Keratinocyte (primary cell): ENCODE data around the gene C16orf82. TPM values are rescaled to one million over a fixed set of nuclear protein-coding genes. Genes with fewer than 3 reads are reported as not detected.

Experiments
- DNase-seq: peaks from one replicate; pipeline ENCODE4 v3.0.0-alpha.2; 2011; ENCODE audit warnings: low read depth, missing footprints, low spot score
- FAIRE-seq: peaks from 2 replicates; lab custom pipeline; 2011; peaks lifted over from hg19 to GRCh38; lab: Jason Lieb, UNC
- H2AFZ ChIP-seq: 2 replicates; pipeline ENCODE4 v1.6.0; 2012; ENCODE audit warnings: low read length, control low read depth, inconsistent platforms; ENCODE audit not compliant: control insufficient read depth
- H3K27ac ChIP-seq: 2 replicates; pipeline ENCODE4 v1.5.1; 2011; ENCODE audit warnings: low read length; ENCODE audit not compliant: control insufficient read depth, insufficient read depth
- H3K27me3 ChIP-seq: 3 replicates; pipeline ENCODE4 v1.6.0; 2011; ENCODE audit warnings: low read length; ENCODE audit not compliant: control insufficient read depth, insufficient read depth; ENCODE audit errors: extremely low read depth
- H3K36me3 ChIP-seq, 2 experiments: 2 replicates in 1 of 2; 3 replicates in 1 of 2; pipeline ENCODE4 v1.5.1; 2011; ENCODE audit warnings: low read length in 2 of 2, mild to moderate bottlenecking in 1 of 2; ENCODE audit not compliant: control insufficient read depth in 2 of 2, insufficient read depth in 2 of 2; ENCODE audit errors: extremely low read depth in 1 of 2
- H3K4me1 ChIP-seq: 3 replicates; pipeline ENCODE4 v1.5.1; 2011; ENCODE audit warnings: low read length; ENCODE audit not compliant: control insufficient read depth, insufficient read depth; ENCODE audit errors: extremely low read depth
- H3K4me2 ChIP-seq: 3 replicates; pipeline ENCODE4 v1.6.0; 2011; ENCODE audit warnings: low read depth, low read length; ENCODE audit not compliant: control insufficient read depth, insufficient read depth; ENCODE audit errors: extremely low read depth
- H3K4me3 ChIP-seq, 3 experiments: fragments of 200-600 bp in 1 of 3; sonication (generic) in 1 of 3; 2 replicates in 2 of 3; 3 replicates in 1 of 3; pipeline ENCODE4 v1.5.1; 2011 to 2016; ENCODE audit warnings: low read length in 3 of 3, mild to moderate bottlenecking in 3 of 3, control low read depth in 2 of 3, inconsistent platforms in 1 of 3, low read depth in 1 of 3, mixed read lengths in 1 of 3, mixed run types in 1 of 3, moderate library complexity in 1 of 3; ENCODE audit not compliant: control insufficient read depth in 2 of 3, insufficient read depth in 2 of 3; ENCODE audit errors: extremely low read depth in 1 of 3
- H3K79me2 ChIP-seq: 2 replicates; pipeline ENCODE4 v1.6.0; 2012; ENCODE audit warnings: low read length; ENCODE audit not compliant: control insufficient read depth, insufficient read depth
- H3K9ac ChIP-seq: 3 replicates; pipeline ENCODE4 v1.6.0; 2011; ENCODE audit warnings: low read length; ENCODE audit not compliant: control insufficient read depth, insufficient read depth; ENCODE audit errors: extremely low read depth
- H3K9me1 ChIP-seq: 3 replicates; pipeline ENCODE4 v1.6.0; 2011; ENCODE audit warnings: low read length; ENCODE audit not compliant: control insufficient read depth, insufficient read depth; ENCODE audit errors: extremely low read depth
- H3K9me3 ChIP-seq: 2 replicates; pipeline ENCODE4 v1.5.1; 2012; ENCODE audit warnings: low read depth, low read length; ENCODE audit not compliant: control insufficient read depth
- H4K20me1 ChIP-seq: 3 replicates; pipeline ENCODE4 v1.6.0; 2011; ENCODE audit warnings: low read length; ENCODE audit not compliant: control insufficient read depth, insufficient read depth; ENCODE audit errors: extremely low read depth
- CTCF ChIP-seq, 3 experiments: IDR thresholded peaks in 1 of 3; conservative IDR thresholded peaks in 1 of 3; optimal IDR thresholded peaks in 1 of 3; 2 replicates in 2 of 3; 3 replicates in 1 of 3; pipeline versions ENCODE3 to v1.5.1; 2011; ENCODE audit warnings: low read length in 3 of 3, mild to moderate bottlenecking in 3 of 3, moderate library complexity in 2 of 3, control low read depth in 1 of 3, inconsistent platforms in 1 of 3; ENCODE audit not compliant: insufficient read depth in 2 of 3; ENCODE audit errors: extremely low read depth in 1 of 3
- EZH2 ChIP-seq: IDR thresholded peaks from one replicate; pipeline ENCODE4 v1.6.1; 2012; ENCODE audit warnings: inconsistent platforms, mild to moderate bottlenecking, low read length, moderate library complexity
- dilution Hi-C: fragments of 300-500 bp; cut with MboI; formaldehyde crosslinking; loops from one replicate; pipeline ENCODE4 v1.7.0; 2020; ENCODE audit warnings: low sequenced_read_pairs; ENCODE audit not compliant: extremely low pct_ligation_motif_present
- polyA plus RNA-seq, 5 experiments: library from polyadenylated mRNA; depleted of rRNA in 3 of 5; stranded (reverse) in 3 of 5; stranded (forward) in 1 of 5; unstranded in 1 of 5; fragments of >200 nt; gene quantifications; 1 replicate in 1 of 5; 2 replicates in 3 of 5; 3 replicates in 1 of 5; pipeline versions ENCODE4 v1.2.1 to v1.2.3, GENCODE V29; 2011 to 2012; ENCODE audit warnings: missing spikeins in 2 of 5, low read depth in 1 of 5, low replicate concordance in 1 of 5

C16orf82 gene
- polyA plus RNA-seq, 1 donor (not counting 4 experiments of a cell fraction or from before 2014, with no cell fraction given) = not detected

- no peaks in the 10 kb centered on the region for H3K79me2 ChIP-seq
- no peaks in the 10 kb centered on the region for H3K9me1 ChIP-seq
- H3K36me3 ChIP-seq = no peaks in the 10 kb centered on the region
- no peaks in the 10 kb centered on the region for H3K27me3 ChIP-seq
- dilution Hi-C loops = no loop called here
- no peaks in the 10 kb centered on the region for H3K4me1 ChIP-seq
- no peak overlapping the region for H3K4me3 ChIP-seq
- DNase-seq (no peak), FAIRE-seq (no peak)
- no peak overlapping the region for H3K27ac ChIP-seq
- H4K20me1 ChIP-seq = no peaks in the 10 kb centered on the region
- no peak overlapping the region for H2AFZ ChIP-seq
- H3K9me3 ChIP-seq = peaks cover 2% of the 10 kb centered on the region
- no peak overlapping the region for H3K9ac ChIP-seq
- H3K4me2 ChIP-seq = no peak overlapping the region
- TF ChIP-seq EZH2 (no peak), CTCF (optimal IDR thresholded peaks at IDR 0.05 in 1 of 3, IDR thresholded peaks at IDR 0.05 in 1 of 3, conservative IDR thresholded peaks at IDR 0.05 in 1 of 3; ENCODE audit: extremely low read depth in 1 of 3, insufficient read depth in 2 of 3, low read length in 3 of 3) (no peak)
These were observed 38.8 kb upstream of the C16orf82 start for GRCh38 chr16:27027971-27028370.

- Histone ChIP-seq H3K36me3 (no peaks in the 10 kb centered on the region), H3K9me3 (peaks cover 2% of the 10 kb centered on the region), H3K4me1 (no peaks in the 10 kb centered on the region), H3K27ac (no peak overlapping the region), H2AFZ (no peak overlapping the region), H3K4me2 (no peak overlapping the region), H3K27me3 (no peaks in the 10 kb centered on the region), H3K9me1 (no peaks in the 10 kb centered on the region), H3K4me3 (no peak overlapping the region), H3K79me2 (no peaks in the 10 kb centered on the region), H3K9ac (no peak overlapping the region), H4K20me1 (no peaks in the 10 kb centered on the region)
- TF ChIP-seq CTCF (optimal IDR thresholded peaks at IDR 0.05 in 1 of 3, IDR thresholded peaks at IDR 0.05 in 1 of 3, conservative IDR thresholded peaks at IDR 0.05 in 1 of 3; ENCODE audit: extremely low read depth in 1 of 3, insufficient read depth in 2 of 3, low read length in 3 of 3) = no peak
- no peak for TF ChIP-seq EZH2
- no peak for DNase-seq
- no peak for FAIRE-seq
- dilution Hi-C loops = no loop called here
These were observed 38.1 kb upstream of the C16orf82 start for GRCh38 chr16:27028591-27029110.
